C4-2B (cell line): ENCODE results near the gene INPP5K.

ENCODE experiments used
- H3K27ac ChIP-seq: fragments of 450-650 bp; 2 replicates; pipeline ENCODE4 v1.5.1; 2017
- ZFX ChIP-seq: fragments of 450-650 bp; IDR thresholded peaks from 2 replicates; pipeline ENCODE4 v1.6.1; 2017
- TF ChIP-seq, protein P1 (sequence below): fragments of 450-650 bp; conservative IDR thresholded peaks from 2 replicates; pipeline ENCODE4 v1.5.1; 2017; ENCODE audit warnings: mild to moderate bottlenecking

INPP5K gene

DNA sequence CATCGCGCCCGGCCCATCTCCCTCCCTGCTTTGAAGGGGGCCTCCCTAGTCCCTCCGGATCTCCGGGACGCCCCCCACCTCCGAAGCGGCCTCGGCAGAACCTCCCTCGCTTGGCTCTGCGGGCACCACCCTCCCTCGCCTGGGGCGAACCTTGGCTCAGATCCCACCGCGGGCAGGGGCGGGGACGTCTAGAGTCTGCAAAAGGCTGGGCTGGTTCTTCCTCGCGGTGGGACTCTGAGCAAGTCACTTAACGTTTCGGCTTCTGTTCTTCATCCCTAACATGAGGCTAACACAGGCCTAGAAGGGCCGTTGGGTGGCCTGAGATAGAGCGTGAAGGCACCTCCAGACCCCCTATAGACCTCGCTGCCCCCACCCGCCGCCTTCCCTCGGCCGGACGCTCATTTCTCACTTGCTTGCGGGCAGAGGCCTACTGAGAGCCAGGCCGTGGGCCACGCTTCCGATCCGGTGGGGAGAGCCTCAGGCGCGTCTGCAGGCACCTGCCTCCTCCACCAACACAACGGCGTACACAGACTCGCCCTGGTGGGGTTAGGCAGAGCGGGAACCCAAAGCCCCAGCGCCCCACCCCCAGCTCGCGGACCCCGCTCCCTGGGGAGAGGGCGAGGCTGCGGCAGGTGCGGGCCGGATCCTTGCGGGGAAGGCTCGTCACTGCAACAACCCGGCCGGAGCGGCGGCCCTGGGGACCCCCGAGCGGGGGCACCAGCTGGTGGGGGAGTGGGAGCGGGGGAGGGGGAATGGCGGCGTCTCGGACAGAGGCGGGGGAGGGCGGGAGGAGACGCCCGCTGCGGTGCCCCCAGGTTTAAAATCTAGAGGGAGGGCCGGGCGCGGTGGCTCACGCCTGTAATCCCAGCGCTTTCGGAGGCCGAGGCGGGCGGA lies 29.4 kb downstream of the INPP5K start:
- H3K27ac ChIP-seq = peak overlapping the region; percentile 97
- no peak for TF ChIP-seq ZFX
- TF ChIP-seq, protein P1, sequence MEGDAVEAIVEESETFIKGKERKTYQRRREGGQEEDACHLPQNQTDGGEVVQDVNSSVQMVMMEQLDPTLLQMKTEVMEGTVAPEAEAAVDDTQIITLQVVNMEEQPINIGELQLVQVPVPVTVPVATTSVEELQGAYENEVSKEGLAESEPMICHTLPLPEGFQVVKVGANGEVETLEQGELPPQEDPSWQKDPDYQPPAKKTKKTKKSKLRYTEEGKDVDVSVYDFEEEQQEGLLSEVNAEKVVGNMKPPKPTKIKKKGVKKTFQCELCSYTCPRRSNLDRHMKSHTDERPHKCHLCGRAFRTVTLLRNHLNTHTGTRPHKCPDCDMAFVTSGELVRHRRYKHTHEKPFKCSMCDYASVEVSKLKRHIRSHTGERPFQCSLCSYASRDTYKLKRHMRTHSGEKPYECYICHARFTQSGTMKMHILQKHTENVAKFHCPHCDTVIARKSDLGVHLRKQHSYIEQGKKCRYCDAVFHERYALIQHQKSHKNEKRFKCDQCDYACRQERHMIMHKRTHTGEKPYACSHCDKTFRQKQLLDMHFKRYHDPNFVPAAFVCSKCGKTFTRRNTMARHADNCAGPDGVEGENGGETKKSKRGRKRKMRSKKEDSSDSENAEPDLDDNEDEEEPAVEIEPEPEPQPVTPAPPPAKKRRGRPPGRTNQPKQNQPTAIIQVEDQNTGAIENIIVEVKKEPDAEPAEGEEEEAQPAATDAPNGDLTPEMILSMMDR = no peak

DNA sequence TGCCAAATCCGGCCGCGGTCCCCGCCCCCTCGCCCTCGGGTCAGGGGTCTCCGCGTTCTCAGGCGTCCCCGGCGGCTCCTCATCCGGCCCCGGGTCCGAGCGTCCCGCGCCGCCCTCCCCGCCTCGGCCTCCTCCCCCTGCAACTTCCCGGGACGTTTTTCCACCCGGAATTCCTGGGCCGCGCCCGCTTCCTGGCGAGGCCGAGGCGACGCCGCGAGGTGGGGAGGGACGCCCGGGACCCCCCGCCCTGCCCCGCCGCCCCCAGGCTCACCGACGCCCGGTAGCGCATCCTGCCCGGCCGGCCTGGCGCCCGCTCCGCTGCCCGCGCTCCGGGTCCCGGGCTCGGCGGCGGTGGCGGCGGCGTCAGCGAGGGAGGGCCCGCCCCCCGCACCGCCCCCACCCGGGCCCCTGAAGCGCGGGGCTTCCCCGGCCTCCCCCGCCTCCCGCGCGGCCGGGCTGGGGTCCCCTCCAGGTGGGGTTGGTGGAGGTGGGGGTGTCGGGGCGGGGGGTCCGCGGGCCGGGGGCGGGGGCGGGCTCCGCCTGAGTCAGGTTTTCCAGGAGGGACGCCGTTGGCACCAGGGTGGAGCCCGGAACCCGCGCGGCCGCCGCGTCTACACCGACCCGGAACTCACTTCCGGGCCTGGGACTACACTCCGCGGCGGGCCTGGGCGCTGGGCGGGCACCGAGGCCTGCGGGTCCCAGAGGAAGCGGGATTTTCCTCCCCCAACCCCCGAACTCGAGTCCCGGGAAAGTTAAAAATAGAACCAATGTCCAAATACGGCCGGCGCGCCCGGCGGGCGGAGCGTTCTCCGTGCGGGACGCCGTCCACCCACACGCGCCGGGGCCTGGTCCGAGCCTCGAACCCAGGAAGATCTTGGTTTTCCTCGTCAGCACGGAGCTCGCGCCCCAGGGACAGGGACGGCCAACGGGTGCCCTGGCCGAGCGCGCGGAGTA lies 30.7 kb downstream of the INPP5K start:
- TF ChIP-seq ZFX = peak; percentile 80
- TF ChIP-seq, protein P1 = no peak
- peak overlapping the region; percentile 97 for H3K27ac ChIP-seq

DNA sequence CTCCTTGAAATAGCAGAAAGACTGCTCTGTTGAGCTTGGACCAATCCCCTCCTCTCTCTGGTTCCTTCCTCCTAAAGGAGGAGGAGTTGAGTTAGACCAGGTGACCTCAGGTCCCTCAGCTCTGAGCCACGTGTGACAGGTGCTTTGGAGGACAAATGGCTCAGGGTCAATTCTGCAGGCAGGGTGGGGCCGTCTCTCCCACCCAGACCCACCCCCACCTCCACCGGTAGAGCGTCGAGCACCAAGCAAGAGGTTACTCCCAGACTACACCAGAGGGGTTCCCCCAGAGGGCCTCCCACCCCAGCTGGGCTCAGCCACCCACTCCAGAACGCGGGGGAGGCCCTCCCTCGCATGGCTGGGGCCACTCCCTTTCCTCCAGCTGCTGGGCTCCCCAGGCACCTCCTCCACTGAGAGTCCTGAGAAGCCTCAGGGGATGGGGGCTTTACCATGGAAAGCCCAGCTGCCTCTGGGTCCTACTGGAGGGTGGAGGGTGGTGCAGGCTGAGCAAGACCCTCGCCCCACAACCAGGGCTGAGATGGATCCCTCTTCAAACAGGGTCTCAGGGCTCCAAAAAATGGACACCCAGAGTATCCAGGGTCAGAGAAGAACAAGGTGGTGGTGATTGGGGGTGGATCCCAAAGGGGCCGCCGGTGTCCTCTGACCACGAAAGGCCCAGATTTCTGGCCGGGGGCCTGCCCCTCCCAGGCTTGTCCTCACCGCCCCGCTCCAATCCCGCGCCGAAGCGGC lies 31.6 kb downstream of the INPP5K start:
- TF ChIP-seq, protein P1 = no peak
- no peak for TF ChIP-seq ZFX
- H3K27ac ChIP-seq = peak overlapping the region; percentile 97

DNA sequence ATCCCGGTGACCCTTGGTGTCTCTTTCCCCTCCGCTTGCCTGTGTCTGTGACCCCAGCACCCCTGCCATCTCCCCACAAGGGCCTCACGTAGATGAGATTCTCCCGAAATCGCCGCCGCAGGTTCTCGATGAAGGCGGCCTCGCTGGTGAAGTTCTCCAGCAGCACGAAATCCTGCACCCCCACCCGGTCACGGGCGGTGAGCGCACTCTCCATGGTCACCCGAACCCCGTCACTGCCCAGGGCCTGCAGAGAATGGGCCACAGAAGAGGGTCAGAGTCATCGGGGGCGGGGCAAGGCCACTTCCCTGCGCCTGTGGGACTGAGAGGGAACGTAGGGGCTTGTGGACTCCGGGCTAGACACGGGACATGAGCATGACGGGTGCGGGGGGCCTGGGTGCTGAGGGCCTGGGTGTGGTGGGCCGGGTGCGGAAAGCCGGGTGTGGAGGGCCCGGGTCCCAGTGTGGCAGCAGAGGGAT lies 32.3 kb downstream of the INPP5K start:
- TF ChIP-seq ZFX = no peak
- TF ChIP-seq, protein P1 = no peak
- H3K27ac ChIP-seq = peak overlapping the region; percentile 97

DNA sequence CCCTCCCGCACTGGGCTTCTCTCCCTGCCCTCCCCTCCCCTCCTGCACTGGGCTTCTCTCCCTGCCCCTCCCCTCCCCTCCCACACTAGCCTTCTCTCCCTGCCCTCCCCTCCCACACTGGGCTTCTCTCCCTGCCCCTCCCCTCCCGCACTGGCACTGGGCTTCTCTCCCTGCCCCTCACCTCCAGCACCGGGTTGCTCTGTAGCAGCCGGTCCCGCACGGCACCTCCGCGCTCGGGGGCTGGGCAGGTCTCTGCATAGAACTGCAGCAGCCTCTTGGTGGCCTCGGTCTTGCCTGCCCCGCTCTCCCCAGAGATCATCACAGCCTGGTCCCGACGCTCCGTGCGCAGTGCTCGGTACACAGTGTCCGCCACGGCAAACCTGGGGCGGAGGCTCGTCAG lies 33.7 kb downstream of the INPP5K start:
- peak overlapping the region; percentile 9; the same call in 1 of the 2 replicates for H3K27ac ChIP-seq
- TF ChIP-seq, protein P1 = no peak
- no peak for TF ChIP-seq ZFX

DNA sequence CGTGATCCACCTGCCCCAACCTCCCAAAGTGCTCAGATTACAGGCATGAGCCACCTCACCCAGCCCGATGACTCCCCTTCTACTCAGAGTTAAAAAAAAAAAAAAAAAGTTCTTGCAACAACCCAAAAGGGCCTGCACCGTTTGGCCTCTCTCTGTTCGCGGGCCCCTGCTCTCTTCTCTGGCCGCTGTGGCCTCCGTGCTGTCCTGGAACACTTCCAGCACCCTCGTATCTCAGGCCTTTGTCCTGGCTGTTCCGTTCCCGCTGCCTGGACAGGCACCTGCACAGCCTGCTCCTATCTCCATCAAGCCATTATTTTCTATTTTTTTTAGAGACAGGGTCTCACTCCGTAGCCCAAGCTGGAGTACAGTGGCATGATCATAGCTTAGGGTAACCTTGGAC lies 34.7 kb downstream of the INPP5K start:
- TF ChIP-seq ZFX = no peak
- TF ChIP-seq, protein P1 = no peak
- peak overlapping the region; percentile 65 for H3K27ac ChIP-seq
